Calu3 (cell line): ENCODE results near the gene ORM1. TPM values are rescaled to one million over a fixed set of nuclear protein-coding genes. Genes with fewer than 3 reads are reported as not detected.

Source experiments
- BruUV-seq: library from RNA; stranded (reverse); fragments of 400-500 nt; replicated peaks from 2 replicates; lab custom pipeline; 2021; lab: Mats Ljungman, UMichigan
- CTCF ChIA-PET: fragments of 300-600 bp; sonication (Branson Sonifier 250); formaldehyde crosslinking; loops from one replicate; lab custom pipeline; 2022; ENCODE audit warnings: antibody characterized with exemption; lab: Charles Lee
- DNase-seq: peaks from one replicate; pipeline ENCODE4 v3.0.0; 2022
- H3K27ac Mint-ChIP-seq: one replicate; pipeline ENCODE4 v1.8.0; 2022; ENCODE audit warnings: mixed read lengths; ENCODE audit not compliant: unreplicated experiment
- H3K27me3 Mint-ChIP-seq: one replicate; pipeline ENCODE4 v1.8.0; 2022; ENCODE audit warnings: mixed read lengths; ENCODE audit not compliant: unreplicated experiment
- H3K36me3 Mint-ChIP-seq: one replicate; pipeline ENCODE4 v1.8.0; 2022; ENCODE audit warnings: mild to moderate bottlenecking, moderate library complexity, mixed read lengths; ENCODE audit not compliant: insufficient read depth, unreplicated experiment
- H3K4me1 Mint-ChIP-seq: one replicate; pipeline ENCODE4 v1.8.0; 2022; ENCODE audit warnings: mild to moderate bottlenecking, low read depth, mixed read lengths; ENCODE audit not compliant: unreplicated experiment
- H3K4me3 Mint-ChIP-seq: one replicate; pipeline ENCODE4 v1.8.0; 2022; ENCODE audit warnings: mild to moderate bottlenecking, low read depth, moderate library complexity, mixed read lengths; ENCODE audit not compliant: unreplicated experiment
- H3K9me3 Mint-ChIP-seq: one replicate; pipeline ENCODE4 v1.8.0; 2022; ENCODE audit warnings: low read depth, mixed read lengths; ENCODE audit not compliant: unreplicated experiment
- intact Hi-C: fragments of 100-400 bp; cut with micrococcal nuclease; formaldehyde crosslinking; loops from one replicate; pipeline ENCODE4 v1.10.0; 2022; ENCODE audit not compliant: unreplicated experiment
- total RNA-seq: library from RNA; stranded (reverse); gene quantifications from 2 replicates; pipeline ENCODE4 v1.2.3, GENCODE V29; 2022
- TF ChIP-seq, protein P1 (sequence below): fragments of 200-600 bp; IDR thresholded peaks from one replicate; pipeline ENCODE4 v1.8.0; 2022; ENCODE audit warnings: antibody characterized with exemption; ENCODE audit not compliant: unreplicated experiment

The ORM1 gene
- total RNA-seq, 1 experiment from 2014 or later: not detected

DNA sequence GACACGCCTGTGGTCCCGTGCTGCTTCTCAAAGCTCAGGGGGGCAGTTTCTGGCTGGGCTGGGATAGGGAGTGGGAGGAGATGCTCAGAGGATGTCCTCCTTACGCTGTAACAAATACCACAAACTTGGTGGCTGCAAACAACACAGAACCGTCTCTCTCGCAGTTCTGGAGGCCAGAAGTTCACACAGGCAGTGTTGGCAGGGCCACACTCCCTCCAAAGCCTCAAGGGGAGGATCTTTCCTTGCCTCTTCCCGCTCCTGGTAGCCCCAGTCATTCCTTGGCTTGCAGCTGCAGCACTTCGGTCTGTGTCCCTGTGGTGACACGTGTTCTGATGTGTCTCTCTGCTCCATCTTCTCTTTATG is 10.4 kb upstream of the ORM1 start:
- Mint-ChIP-seq H3K4me3 (no peak overlapping the region), H3K36me3 (peaks cover 5% of the 10 kb centered on the region)
- CTCF ChIA-PET: no interaction called here

DNA sequence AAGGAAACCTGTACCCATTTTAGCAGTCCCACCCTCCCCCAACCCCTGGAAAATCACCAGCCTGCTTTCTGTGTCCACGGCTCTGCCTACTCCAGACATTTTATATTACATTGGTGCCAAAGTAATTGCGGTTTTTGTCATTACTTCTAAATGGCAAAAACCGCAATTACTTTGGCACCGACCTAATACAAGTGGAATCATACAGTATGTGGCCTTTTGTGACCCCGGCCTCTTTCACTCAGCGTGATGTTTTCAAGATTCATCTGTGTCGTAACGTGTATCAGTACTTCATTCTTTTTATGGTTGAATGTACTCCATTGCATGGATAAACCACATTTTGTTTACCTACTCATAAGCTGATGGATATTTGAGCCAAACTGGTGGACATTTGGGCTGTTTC is 9.7 kb upstream of the ORM1 start:
- no peak overlapping the region for H3K4me3 Mint-ChIP-seq
- no peaks in the 10 kb centered on the region for H3K27me3 Mint-ChIP-seq
- no peaks in the 10 kb centered on the region for H3K4me1 Mint-ChIP-seq
- intact Hi-C loops: no loop called here
- H3K9me3 Mint-ChIP-seq: no peaks in the 10 kb centered on the region
- no peak for DNase-seq
- no peak overlapping the region for H3K27ac Mint-ChIP-seq
- no TSS peak for BruUV-seq
- H3K36me3 Mint-ChIP-seq: peaks cover 5% of the 10 kb centered on the region
- TF ChIP-seq, protein P1, sequence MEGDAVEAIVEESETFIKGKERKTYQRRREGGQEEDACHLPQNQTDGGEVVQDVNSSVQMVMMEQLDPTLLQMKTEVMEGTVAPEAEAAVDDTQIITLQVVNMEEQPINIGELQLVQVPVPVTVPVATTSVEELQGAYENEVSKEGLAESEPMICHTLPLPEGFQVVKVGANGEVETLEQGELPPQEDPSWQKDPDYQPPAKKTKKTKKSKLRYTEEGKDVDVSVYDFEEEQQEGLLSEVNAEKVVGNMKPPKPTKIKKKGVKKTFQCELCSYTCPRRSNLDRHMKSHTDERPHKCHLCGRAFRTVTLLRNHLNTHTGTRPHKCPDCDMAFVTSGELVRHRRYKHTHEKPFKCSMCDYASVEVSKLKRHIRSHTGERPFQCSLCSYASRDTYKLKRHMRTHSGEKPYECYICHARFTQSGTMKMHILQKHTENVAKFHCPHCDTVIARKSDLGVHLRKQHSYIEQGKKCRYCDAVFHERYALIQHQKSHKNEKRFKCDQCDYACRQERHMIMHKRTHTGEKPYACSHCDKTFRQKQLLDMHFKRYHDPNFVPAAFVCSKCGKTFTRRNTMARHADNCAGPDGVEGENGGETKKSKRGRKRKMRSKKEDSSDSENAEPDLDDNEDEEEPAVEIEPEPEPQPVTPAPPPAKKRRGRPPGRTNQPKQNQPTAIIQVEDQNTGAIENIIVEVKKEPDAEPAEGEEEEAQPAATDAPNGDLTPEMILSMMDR: no peak
- CTCF ChIA-PET: no interaction called here

More for the DNA sequence above, 10.4 kb upstream of the ORM1 start:
- DNase-seq: no peak
- intact Hi-C loops: no loop called here
- TF ChIP-seq, protein P1: no peak
- BruUV-seq: no TSS peak
- H3K27me3 Mint-ChIP-seq: no peaks in the 10 kb centered on the region
- H3K4me1 Mint-ChIP-seq: no peaks in the 10 kb centered on the region
- H3K9me3 Mint-ChIP-seq: no peaks in the 10 kb centered on the region
- no peak overlapping the region for H3K27ac Mint-ChIP-seq

DNA sequence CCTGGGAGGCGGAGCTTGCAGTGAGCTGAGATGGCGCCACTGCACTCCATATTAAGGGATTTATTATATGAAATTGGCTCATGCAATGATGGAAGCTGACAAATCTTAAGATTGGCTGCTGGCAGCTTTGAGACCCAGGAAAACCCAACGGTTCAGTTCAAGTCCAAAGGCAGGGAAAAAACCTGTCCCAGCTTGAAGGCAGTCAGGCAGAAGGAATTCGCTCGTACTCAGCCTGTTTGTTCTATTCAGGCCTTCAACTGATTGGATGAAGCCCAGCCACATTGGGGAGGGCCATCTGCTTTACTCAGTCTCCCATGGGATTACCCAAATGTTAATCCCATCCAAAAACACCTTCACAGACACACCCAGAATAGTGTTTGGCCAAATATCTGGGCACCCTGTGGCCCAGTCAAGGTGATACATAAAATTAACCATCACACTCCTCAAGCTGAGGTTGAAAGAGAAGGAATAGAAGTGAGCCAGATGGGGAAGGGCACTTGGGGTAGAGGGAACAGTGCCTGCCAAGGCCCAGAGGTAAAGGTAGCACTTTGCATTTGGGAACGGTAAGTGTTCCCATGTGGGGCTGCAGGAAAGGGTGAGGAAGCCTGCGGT is 8.5 kb upstream of the ORM1 start:
- DNase-seq: no peak
- H3K4me3 Mint-ChIP-seq: no peak overlapping the region
- no peaks in the 10 kb centered on the region for H3K4me1 Mint-ChIP-seq
- CTCF ChIA-PET: no interaction called here
- intact Hi-C loops: no loop called here
- peaks cover 9% of the 10 kb centered on the region for H3K27me3 Mint-ChIP-seq
- BruUV-seq: no TSS peak
- no peaks in the 10 kb centered on the region for H3K9me3 Mint-ChIP-seq
- TF ChIP-seq, protein P1: no peak
- no peak overlapping the region for H3K27ac Mint-ChIP-seq
- peaks cover 5% of the 10 kb centered on the region for H3K36me3 Mint-ChIP-seq

DNA sequence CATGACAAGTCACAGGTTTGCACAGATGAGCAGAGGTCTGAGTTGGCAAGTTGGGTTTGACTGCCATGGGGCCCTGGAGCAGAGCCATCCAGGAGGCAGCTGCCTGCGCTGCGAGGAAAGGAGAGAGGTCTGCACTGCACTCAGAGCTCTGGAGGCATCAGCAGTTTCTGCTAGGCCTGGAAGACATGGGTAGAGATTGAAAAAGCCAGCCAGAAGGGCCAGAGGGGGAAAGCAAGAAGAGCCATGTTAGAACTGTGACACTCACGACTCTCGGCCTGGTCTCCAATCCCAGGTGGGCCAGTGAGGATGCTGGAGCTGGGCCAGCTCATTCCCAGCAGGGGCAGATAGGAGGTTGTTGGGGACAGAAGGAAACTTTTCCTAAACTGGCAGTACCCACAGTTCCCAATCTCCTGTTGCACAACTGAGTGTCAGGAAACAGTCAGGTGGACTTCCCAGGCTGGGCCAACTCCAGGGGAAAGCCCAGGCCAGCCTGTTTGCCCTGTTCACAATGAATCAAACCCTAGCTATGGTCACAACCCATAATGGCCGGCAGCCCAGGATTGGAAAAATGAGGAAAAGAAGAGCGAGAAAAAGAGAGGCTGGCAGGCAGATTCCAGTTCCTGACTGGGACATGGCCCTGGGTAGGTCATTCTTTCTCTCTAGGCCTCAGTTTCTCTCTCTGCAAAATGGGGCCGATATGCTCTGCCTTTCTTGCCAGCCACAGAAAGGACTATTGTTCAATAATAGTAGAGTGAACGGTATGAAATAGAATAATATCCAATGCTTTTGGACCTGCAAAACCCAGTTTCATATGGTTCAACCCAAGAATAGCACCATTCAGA is 7.8 kb upstream of the ORM1 start:
- no peaks in the 10 kb centered on the region for H3K9me3 Mint-ChIP-seq
- CTCF ChIA-PET: no interaction called here
- BruUV-seq: no TSS peak
- peaks cover 14% of the 10 kb centered on the region for H3K27me3 Mint-ChIP-seq
- intact Hi-C loops: no loop called here
- TF ChIP-seq, protein P1: no peak
- no peak overlapping the region for H3K27ac Mint-ChIP-seq
- no peak for DNase-seq
- H3K36me3 Mint-ChIP-seq: peaks cover 5% of the 10 kb centered on the region
- no peaks in the 10 kb centered on the region for H3K4me1 Mint-ChIP-seq
- no peak overlapping the region for H3K4me3 Mint-ChIP-seq
